Embryonic facial prominence (tissue), 1 donor: ENCODE results near the gene SERINC4.
"Not testable (repeated sequence)": the region's sequence is repeated elsewhere in the genome, so short reads cannot be mapped to it uniquely, and the experiment has no call there.

Source experiments
- DNase-seq: peaks from one replicate; pipeline ENCODE4 v3.0.0-alpha.2; 2016; ENCODE audit errors: extremely low spot score

The SERINC4 gene

GRCh38 chr15:43749690-43750345 is 50.2 kb downstream of the SERINC4 start:
- no peak for DNase-seq

DNA sequence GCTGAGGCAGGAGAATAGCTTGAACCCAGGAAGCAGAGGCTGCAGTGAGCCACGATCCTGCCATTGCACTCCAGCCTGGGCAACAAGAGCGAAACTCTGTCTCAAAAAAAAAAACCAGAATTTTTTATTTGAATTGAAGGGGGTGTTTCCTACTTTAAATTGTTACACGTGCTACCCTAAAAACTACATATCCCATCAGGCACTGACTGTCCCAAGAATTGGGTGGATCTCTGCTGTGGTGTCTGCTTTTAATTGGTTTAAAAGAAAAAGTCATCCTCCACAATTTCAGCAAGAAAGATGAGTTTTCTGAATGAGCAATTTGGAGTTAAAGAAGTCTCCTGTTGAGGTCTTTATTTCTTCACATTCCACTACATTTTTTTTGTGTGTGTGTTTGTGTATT is 51.6 kb downstream of the SERINC4 start:
- DNase-seq, result no peak

DNA sequence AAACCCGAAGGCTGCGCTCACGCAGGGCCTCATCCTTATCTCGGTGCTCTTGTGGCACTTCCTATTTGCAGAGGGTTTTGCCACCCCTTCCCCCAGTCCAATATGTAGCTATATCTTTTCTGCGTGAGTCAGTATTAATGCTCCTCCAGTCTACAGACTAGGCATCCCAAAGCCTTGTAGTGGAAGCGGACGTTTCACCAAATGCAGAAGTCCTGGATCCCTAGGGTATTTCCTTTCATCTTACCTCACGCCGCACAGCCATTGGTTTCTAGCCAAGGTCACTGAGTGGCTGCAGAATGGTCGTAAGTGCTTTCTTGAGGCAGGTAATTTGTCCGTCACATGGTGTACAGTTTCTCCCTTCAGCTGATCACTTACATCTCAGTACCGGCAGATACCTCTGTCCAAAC is 53.1 kb downstream of the SERINC4 start:
- not testable (repeated sequence) for DNase-seq

GRCh38 chr15:43746245-43746902 is 53.6 kb downstream of the SERINC4 start, which contains the start of gene PDIA3:
PDIA3 (plus strand) TSS chr15:43746438; CDS start chr15:43746540, 102 bp downstream.
- DNase-seq, result peak; percentile 54
